Inferior parietal cortex (tissue), 1 donor: ENCODE data around the gene PIWIL1.
A peak's percentile ranks its signal among the peaks of the same experiment; 100 is the strongest.

Experiments used
- DNase-seq: peaks from one replicate; pipeline ENCODE4 v3.0.0-alpha.2; 2016; ENCODE audit errors: extremely low spot score

The PIWIL1 gene

DNA sequence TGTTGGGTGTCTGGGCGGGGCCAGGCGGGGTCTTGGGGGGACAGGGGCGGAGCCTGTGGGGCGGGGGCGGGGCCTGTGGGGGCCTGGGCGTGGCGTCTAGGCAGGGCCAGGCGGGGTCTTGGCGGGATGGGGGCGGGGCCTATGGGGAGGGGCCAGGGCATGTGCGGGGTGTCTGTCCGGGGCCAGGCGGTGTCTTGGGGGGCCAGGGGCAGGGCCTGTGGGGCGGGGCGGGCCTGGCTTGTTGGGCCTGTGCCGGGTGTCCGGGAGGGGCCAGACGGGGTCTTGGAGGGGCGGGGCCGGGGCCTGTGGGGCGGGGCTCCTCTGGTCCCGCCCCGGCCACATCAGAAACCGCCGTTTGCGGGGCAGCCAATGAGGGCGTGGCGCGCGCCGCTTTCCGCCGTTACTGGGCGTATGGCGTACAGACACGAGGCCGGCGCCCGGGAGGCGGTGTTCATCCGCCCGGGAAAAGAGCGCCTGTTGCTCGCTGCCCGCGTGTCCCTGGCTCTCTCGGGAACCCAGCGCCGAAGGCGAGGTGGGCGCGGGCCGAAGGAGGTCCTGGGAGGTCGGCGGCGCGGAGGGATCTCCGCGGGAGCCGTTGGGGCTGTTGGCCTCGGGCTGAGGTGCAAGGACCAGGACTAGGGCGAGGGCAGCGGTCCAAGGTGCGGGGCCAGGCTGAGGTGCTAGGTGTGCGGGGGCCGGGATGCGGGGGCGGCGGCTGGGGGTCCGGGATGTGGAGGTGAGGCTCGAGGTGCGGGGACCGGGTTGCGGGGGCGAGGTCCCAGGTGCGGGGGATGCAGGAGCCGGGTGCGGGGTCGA is at the start of gene PIWIL1:
Gene PIWIL1 (plus strand): TSS at position 400 of the 816 bp plus-strand sequence. CDS start 4,705 bp downstream, outside the sequence.
- no peak for DNase-seq

GRCh38 chr12:130288206-130288605 is 49.5 kb upstream of the PIWIL1 start:
- DNase-seq = no peak

DNA sequence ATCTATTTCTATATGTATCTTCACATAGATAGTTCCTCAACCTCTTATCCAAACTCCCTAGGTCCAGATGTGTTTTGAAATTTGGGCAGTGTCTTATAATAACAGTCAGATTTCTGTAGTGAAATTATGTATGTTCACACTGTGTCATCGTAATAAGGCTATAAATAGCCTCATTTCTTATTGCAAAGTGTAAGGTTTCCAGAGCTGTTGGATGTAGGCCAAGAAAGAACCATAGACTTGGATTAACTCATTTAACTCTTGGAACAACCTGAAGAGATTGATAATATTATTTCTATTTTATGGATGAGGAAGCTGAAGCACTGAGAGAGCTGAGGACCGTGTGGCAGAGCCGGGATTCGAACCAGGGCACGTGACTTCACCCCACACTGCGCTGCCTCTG is 49.0 kb upstream of the PIWIL1 start:
- no peak for DNase-seq

- no peak for DNase-seq
Observed at GRCh38 chr12:130290114-130290513, 47.6 kb upstream of the PIWIL1 start.

DNA sequence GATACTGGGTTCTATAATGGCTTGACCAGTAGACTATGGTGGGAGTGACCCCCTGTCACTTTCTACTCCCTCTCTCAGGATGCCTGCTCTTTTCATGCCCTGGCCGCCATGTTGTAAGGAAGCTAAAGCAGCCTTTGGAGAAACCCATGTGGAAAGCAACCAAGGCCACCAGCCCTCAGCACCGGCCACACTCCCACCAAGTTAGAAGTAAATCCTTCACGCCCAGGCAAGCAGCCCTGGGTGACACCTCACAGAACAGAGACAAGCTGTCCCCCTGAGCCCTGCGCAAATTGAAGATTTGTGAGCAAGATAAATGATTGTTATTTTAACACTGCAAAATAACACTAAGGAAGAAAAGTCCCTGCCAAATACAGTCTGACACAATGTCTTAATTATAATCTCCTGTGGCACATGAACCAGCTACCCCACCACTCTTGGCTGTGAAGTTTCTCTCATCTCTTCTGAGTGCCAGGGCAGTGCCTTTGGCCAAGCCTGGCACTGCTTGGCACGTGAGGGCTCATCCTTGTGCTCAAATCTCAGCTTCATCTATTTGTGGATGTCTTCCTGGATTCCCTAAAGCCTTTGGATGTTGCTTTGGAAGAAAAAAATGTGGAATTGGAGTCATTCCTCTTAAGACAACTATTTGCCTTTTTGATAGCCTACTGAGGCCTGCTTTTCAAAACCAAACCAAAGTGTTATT is 39.2 kb upstream of the PIWIL1 start:
- DNase-seq = no peak

GRCh38 chr12:130299574-130299973 is 38.1 kb upstream of the PIWIL1 start:
- no peak for DNase-seq

GRCh38 chr12:130300090-130300489 is 37.6 kb upstream of the PIWIL1 start:
- no peak for DNase-seq

GRCh38 chr12:130300737-130301535 is 36.8 kb upstream of the PIWIL1 start:
- no peak for DNase-seq

DNA sequence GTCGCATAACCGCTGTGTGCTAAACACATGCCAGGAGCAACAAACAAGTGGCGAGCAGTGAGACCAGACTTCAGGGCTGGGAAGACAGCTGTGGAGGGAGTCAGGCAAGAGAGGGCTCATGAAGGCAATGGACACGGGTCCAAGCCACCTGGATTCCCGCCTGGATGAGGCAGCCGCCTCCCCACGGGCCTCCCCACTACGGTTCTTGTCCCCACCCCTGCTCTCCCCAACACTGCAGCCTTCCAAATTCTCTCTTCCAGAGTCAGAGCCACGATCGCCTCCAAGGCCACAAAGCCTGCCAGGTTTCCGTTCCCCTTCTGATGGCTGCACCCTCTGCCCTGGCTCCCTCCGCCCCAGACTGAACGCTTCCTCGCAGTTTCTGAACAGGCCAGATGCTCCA is 36.1 kb upstream of the PIWIL1 start:
- no peak for DNase-seq

DNA sequence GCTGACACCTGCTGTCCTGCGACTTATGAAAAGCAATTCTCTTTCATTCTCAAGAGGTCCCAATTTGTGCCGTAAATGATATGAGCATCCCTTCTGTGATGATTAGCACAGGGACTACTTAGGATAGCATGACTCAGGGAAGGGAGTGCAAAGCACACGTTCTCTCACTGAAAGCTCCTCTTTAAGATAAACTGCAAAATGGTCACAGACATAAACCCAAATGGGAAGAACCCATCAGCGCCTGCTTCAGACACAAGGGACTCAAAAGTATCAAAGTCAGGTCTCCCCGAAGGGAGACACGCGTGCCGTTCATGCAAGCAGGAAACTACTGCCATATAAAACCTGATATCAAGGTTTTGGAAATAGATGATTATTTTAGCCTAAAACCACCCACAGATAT is 33.9 kb upstream of the PIWIL1 start:
- DNase-seq = no peak

DNA sequence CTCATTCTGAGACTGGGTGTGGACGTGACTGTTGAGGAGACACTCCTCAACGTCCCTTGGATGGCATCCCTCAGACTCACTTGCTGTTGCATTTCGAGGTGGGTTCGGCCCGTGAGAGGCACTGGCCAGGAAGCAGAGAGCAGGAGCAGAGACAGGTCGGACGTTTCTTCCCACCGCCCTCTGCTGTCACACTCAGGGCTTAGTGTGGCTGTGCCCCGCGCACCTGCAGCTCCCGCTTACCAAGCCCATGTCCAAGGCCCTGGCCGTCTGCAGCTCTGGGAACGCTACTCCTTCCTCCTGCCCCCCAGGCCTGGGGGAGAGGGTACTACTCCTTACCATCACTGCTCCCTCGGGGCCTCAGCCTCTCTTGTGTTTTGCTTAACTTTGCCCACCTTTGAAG is 29.8 kb upstream of the PIWIL1 start:
- no peak for DNase-seq

DNA sequence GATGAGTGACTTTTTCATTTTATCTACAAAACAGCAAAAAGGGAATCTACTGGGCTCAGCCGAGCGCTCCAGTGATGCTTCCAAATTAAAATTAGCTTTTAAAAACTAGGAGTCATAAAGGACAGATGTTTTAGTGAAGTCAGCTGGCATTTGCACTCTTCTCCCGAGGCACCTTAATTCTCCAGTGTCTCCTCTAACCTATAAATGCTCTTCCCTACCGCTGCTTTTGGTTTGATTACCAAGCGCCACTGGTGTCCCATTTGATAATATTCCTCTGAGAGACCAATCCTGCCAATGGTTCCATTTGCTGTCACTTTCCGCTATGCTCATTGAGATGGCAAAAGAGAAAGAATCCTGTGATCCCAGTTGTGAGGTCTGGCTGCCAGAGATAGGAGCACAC is 29.3 kb upstream of the PIWIL1 start:
- DNase-seq = no peak

- DNase-seq = no peak
Observed at GRCh38 chr12:130316251-130316650, 21.4 kb upstream of the PIWIL1 start.

DNA sequence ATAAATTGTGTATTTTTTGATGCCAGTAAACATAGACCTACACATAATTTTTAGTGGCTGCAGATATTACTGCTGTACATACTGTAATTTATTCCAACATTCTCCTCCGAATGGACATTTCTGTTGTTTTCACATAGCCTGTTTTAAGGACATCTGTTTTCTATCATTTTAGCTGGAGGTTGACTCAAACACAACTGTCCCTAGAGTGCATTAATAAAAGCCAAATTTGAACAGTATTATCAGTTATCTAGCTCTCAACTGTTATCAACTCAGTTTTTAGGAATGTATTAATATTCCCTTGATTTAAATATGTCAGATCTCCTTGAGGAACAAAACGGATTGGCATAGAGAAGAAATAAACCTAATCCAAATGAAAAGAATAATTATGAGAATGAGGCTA is 17.2 kb upstream of the PIWIL1 start:
- no peak for DNase-seq

- no peak for DNase-seq
Observed at GRCh38 chr12:130322263-130322662, 15.4 kb upstream of the PIWIL1 start.

GRCh38 chr12:130330685-130331084 is 7.0 kb upstream of the PIWIL1 start:
- DNase-seq = no peak

DNA sequence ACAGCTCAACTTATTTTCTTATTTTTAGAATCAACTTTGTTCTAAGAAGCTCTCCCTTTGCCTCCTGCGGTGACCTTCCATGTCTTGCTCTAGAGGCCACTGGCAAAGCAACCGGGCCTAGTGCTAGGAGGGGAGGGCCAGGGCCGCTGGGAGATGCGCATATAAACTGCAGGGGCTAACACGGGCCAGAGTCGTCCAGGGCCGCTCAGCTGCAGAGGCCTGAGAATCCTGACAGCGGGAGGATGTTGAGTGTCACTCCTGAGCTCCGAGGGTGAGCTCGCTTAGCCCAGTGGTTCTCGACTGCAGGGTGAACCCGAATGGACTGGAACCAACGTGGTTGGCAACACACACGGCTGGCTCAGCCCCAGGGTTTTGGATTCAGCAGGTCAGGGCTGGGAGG is 6.5 kb upstream of the PIWIL1 start:
- DNase-seq = no peak

- DNase-seq = no peak
Observed at GRCh38 chr12:130333341-130333740, 4.3 kb upstream of the PIWIL1 start.

DNA sequence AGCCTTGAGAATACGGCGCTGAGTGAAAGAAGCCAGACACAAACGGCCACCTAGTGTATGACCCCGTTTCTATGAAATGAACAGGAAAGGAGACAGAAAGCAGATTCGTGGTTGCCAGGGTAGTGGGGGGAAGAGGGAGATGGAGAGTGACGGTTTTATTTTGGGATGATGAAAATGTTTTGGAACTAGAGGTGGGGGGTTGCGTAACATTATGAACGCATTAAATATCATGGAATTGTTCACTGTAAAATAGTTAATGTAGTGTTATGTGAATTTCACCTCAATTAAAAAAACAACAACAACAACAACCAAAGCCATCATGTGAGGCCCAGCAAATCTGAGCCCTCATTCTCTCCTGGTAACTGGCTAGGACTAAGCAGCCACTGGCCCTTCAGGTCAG is 3.3 kb upstream of the PIWIL1 start:
- no peak for DNase-seq

GRCh38 chr12:130334937-130335336 is 2.8 kb upstream of the PIWIL1 start:
- peak; percentile 13 for DNase-seq

GRCh38 chr12:130335517-130336392 is 1.9 kb upstream of the PIWIL1 start:
- peak; percentile 93 for DNase-seq
